GM23338 (cell line): ENCODE measurements around the gene CAPN10. TPM values are rescaled to one million over a fixed set of nuclear protein-coding genes. Genes with fewer than 3 reads are reported as not detected.

Source experiments
- ATAC-seq: fragments of 200-7000 bp; cut with Tn5 transposase; 3 replicates; pipeline ENCODE4 v1.9.1; 2020
- DNase-seq: peaks from one replicate; pipeline ENCODE4 v3.0.0-alpha.2; 2015; ENCODE audit warnings: low spot score
- H2AFZ ChIP-seq: fragments of 200-600 bp; sonication (generic); 2 replicates; pipeline ENCODE4 v1.8.0; 2016; ENCODE audit warnings: antibody characterized with exemption, mild to moderate bottlenecking, moderate library complexity
- H3F3A ChIP-seq: fragments of 200-600 bp; sonication (generic); replicated peaks from 2 replicates; pipeline ENCODE4 v1.8.0; 2017; ENCODE audit warnings: antibody characterized with exemption, mixed run types, low read depth
- H3K27ac ChIP-seq: fragments of 200-600 bp; sonication (generic); 2 replicates; pipeline ENCODE4 v1.6.1; 2016; ENCODE audit warnings: low read depth
- H3K27me3 ChIP-seq: fragments of 200-600 bp; sonication (generic); 2 replicates; pipeline ENCODE4 v1.8.0; 2016; ENCODE audit warnings: mild to moderate bottlenecking, mixed run types, moderate library complexity; ENCODE audit not compliant: insufficient read depth
- H3K36me3 ChIP-seq: fragments of 200-600 bp; sonication (generic); 2 replicates; pipeline ENCODE4 v1.8.0; 2016; ENCODE audit warnings: mild to moderate bottlenecking; ENCODE audit not compliant: insufficient read depth
- H3K4me1 ChIP-seq: fragments of 200-600 bp; sonication (generic); 2 replicates; pipeline ENCODE4 v1.8.0; 2016; ENCODE audit warnings: mild to moderate bottlenecking, moderate library complexity; ENCODE audit not compliant: insufficient read depth
- H3K4me2 ChIP-seq: fragments of 200-600 bp; sonication (generic); 2 replicates; pipeline ENCODE4 v1.7.1; 2017; ENCODE audit warnings: mixed run types
- H3K4me3 ChIP-seq: fragments of 200-600 bp; sonication (generic); 2 replicates; pipeline ENCODE4 v1.6.1; 2016; ENCODE audit warnings: mixed run types
- H3K79me2 ChIP-seq: fragments of 200-600 bp; sonication (generic); replicated peaks from 2 replicates; pipeline ENCODE4 v1.8.0; 2017; ENCODE audit warnings: mild to moderate bottlenecking; ENCODE audit not compliant: insufficient read depth
- H3K9me2 ChIP-seq: fragments of 200-600 bp; sonication (generic); 2 replicates; pipeline ENCODE4 v1.8.0; 2017; ENCODE audit not compliant: insufficient read depth
- H4K20me1 ChIP-seq: fragments of 200-600 bp; sonication (generic); replicated peaks from 2 replicates; pipeline ENCODE4 v1.8.0; 2017; ENCODE audit warnings: mild to moderate bottlenecking; ENCODE audit not compliant: insufficient read depth
- H3K27ac Mint-ChIP-seq: 2 replicates; pipeline ENCODE4 v1.8.0; 2020; ENCODE audit warnings: inconsistent platforms, mild to moderate bottlenecking, moderate library complexity, mixed read lengths
- H3K27me3 Mint-ChIP-seq: 3 replicates; pipeline ENCODE4 v1.8.0; 2022; ENCODE audit warnings: low read depth, mild to moderate bottlenecking, moderate library complexity, mixed read lengths, inconsistent platforms; ENCODE audit not compliant: insufficient read depth, poor library complexity
- H3K36me3 Mint-ChIP-seq: 3 replicates; pipeline ENCODE4 v1.8.0; 2021; ENCODE audit warnings: low read depth, mild to moderate bottlenecking, inconsistent platforms, moderate library complexity, mixed read lengths
- H3K4me1 Mint-ChIP-seq: 3 replicates; pipeline ENCODE4 v1.8.0; 2020; ENCODE audit warnings: mild to moderate bottlenecking, inconsistent platforms, mixed read lengths
- H3K4me3 Mint-ChIP-seq: 3 replicates; pipeline ENCODE4 v1.8.0; 2021; ENCODE audit warnings: moderate library complexity, mild to moderate bottlenecking, inconsistent platforms, mixed read lengths
- H3K9me3 Mint-ChIP-seq: 3 replicates; pipeline ENCODE4 v1.8.0; 2020; ENCODE audit warnings: moderate library complexity, mild to moderate bottlenecking, inconsistent platforms, mixed read lengths
- CREB1 ChIP-seq: fragments of 250-450 bp; sonication (Bioruptor Pico); IDR thresholded peaks from 2 replicates; pipeline ENCODE4 v1.5.0; 2020; ENCODE audit warnings: low read depth, mild to moderate bottlenecking, moderate library complexity
- CTCF ChIP-seq, 2 experiments: fragments of 200-600 bp in 1 of 2; sonication (generic) in 1 of 2; conservative IDR thresholded peaks; 2 replicates each; pipeline versions ENCODE4 v1.5.1 to v1.6.1; 2016 to 2017; ENCODE audit warnings: antibody characterized with exemption in 2 of 2, low read depth in 2 of 2, mild to moderate bottlenecking in 2 of 2, moderate library complexity in 1 of 2
- EZH2phosphoT487 ChIP-seq: fragments of 200-600 bp; sonication (generic); IDR thresholded peaks from one replicate; pipeline ENCODE4 v1.8.1; 2018; ENCODE audit warnings: antibody characterized with exemption; ENCODE audit not compliant: unreplicated experiment
- NANOG ChIP-seq: IDR thresholded peaks from 2 replicates; pipeline ENCODE4 v1.6.1; 2016; ENCODE audit warnings: antibody characterized with exemption, borderline replicate concordance
- STAT1 ChIP-seq: IDR thresholded peaks from one replicate; pipeline ENCODE4 v1.6.1; 2016; ENCODE audit warnings: antibody characterized with exemption; ENCODE audit not compliant: unreplicated experiment
- polyA plus RNA-seq: library from polyadenylated mRNA; unstranded; fragments of >200 nt; fragmentation: Nextera tagmentation; extraction: Ambion mirVana; gene quantifications from 2 replicates; pipeline ENCODE4 v1.2.1, GENCODE V29; 2016
- total RNA-seq: library from RNA; depleted of rRNA; stranded (reverse); fragments of >200 nt; shearing (Covaris generic); gene quantifications from 2 replicates; pipeline ENCODE4 v1.2.3, GENCODE V29; 2014
- TF ChIP-seq, protein P1 (sequence below): IDR thresholded peaks from one replicate; pipeline ENCODE4 v1.6.1; 2018; ENCODE audit warnings: antibody characterized with exemption; ENCODE audit not compliant: unreplicated experiment

Gene CAPN10
- total and polyA plus RNA-seq, 2 experiments from 2014 or later, result 30.2 to 59.8 TPM

GRCh38 chr2:240555541-240556250 lies 30.8 kb upstream of the CAPN10 start:
- TF ChIP-seq CREB1 (no peak), EZH2phosphoT487 (no peak), STAT1 (no peak)
- TF ChIP-seq, protein P1, sequence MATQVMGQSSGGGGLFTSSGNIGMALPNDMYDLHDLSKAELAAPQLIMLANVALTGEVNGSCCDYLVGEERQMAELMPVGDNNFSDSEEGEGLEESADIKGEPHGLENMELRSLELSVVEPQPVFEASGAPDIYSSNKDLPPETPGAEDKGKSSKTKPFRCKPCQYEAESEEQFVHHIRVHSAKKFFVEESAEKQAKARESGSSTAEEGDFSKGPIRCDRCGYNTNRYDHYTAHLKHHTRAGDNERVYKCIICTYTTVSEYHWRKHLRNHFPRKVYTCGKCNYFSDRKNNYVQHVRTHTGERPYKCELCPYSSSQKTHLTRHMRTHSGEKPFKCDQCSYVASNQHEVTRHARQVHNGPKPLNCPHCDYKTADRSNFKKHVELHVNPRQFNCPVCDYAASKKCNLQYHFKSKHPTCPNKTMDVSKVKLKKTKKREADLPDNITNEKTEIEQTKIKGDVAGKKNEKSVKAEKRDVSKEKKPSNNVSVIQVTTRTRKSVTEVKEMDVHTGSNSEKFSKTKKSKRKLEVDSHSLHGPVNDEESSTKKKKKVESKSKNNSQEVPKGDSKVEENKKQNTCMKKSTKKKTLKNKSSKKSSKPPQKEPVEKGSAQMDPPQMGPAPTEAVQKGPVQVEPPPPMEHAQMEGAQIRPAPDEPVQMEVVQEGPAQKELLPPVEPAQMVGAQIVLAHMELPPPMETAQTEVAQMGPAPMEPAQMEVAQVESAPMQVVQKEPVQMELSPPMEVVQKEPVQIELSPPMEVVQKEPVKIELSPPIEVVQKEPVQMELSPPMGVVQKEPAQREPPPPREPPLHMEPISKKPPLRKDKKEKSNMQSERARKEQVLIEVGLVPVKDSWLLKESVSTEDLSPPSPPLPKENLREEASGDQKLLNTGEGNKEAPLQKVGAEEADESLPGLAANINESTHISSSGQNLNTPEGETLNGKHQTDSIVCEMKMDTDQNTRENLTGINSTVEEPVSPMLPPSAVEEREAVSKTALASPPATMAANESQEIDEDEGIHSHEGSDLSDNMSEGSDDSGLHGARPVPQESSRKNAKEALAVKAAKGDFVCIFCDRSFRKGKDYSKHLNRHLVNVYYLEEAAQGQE, result no peak
- no peaks in the 10 kb centered on the region; the same call in 1 of the 2 replicates for H3K9me2 ChIP-seq
- H3K4me1 ChIP-seq, result peaks cover 10% of the 10 kb centered on the region
- H3F3A ChIP-seq, result 0 out of 2 replicates have a peak, but pooled peaks cover 5% of the 10 kb centered on the region
- peaks cover 9% of the 10 kb centered on the region; the same call in 1 of the 2 replicates for H3K79me2 ChIP-seq
- Mint-ChIP-seq H3K36me3 (peaks cover 30% of the 10 kb centered on the region), H3K4me3 (no peak overlapping the region), H3K27ac (no peak overlapping the region), H3K9me3 (peaks cover 14% of the 10 kb centered on the region), H3K27me3 (peaks cover 30% of the 10 kb centered on the region), H3K4me1 (peaks cover 19% of the 10 kb centered on the region)
- no peaks in the 10 kb centered on the region for H3K36me3 ChIP-seq
- peaks cover 24% of the 10 kb centered on the region for H3K27me3 ChIP-seq
- ATAC-seq (no peak), DNase-seq (no peak)
- H3K27ac ChIP-seq, result no peak overlapping the region
- no peak overlapping the region for H2AFZ ChIP-seq
- no peaks in the 10 kb centered on the region for H4K20me1 ChIP-seq
- no peak overlapping the region for H3K4me3 ChIP-seq
- no peak overlapping the region for H3K4me2 ChIP-seq

- no peak overlapping the region for H3K27ac Mint-ChIP-seq
- H3K4me1 Mint-ChIP-seq, result peaks cover 23% of the 10 kb centered on the region
- peaks cover 20% of the 10 kb centered on the region for H3K36me3 Mint-ChIP-seq
- DNase-seq (peak; percentile 79), ATAC-seq (peak; percentile 26)
- H3K27ac ChIP-seq, result no peak overlapping the region
- H3K4me1 ChIP-seq, result peaks cover 13% of the 10 kb centered on the region
- H3K36me3 ChIP-seq, result no peaks in the 10 kb centered on the region
- H3F3A ChIP-seq, result 0 out of 2 replicates have a peak, but pooled peaks cover 5% of the 10 kb centered on the region
- H4K20me1 ChIP-seq, result no peaks in the 10 kb centered on the region
- H3K4me3 ChIP-seq, result peak overlapping the region; percentile 56
- H3K4me2 ChIP-seq, result peak overlapping the region; percentile 78
- no peaks in the 10 kb centered on the region; the same call in 1 of the 2 replicates for H3K9me2 ChIP-seq
- peaks cover 32% of the 10 kb centered on the region for H3K27me3 Mint-ChIP-seq
- H2AFZ ChIP-seq, result peak overlapping the region; percentile 56; the same call in 1 of the 2 replicates
- TF ChIP-seq STAT1 (no peak), NANOG (no peak), CREB1 (0 out of 2 replicates have a peak, but pooled peaks have one; percentile 8), CTCF (conservative IDR thresholded peaks at IDR 0.05; ENCODE audit: low read depth in 2 of 2) (peak; percentile 71 to 95)
- H3K79me2 ChIP-seq, result peaks cover 9% of the 10 kb centered on the region; the same call in 1 of the 2 replicates
- peaks cover 4% of the 10 kb centered on the region; the same call in 1 of the 3 replicates for H3K9me3 Mint-ChIP-seq
- peak overlapping the region; percentile 53 for H3K4me3 Mint-ChIP-seq
- peaks cover 24% of the 10 kb centered on the region for H3K27me3 ChIP-seq
Observed at GRCh38 chr2:240556553-240557100, 29.9 kb upstream of the CAPN10 start.
